Measurements from ENCODE around the gene SBSN.

GRCh38 chr19:35509018-35509652 lies 19.0 kb downstream of the SBSN start:
- no peak for TF ChIP-seq LEF1 (IDR thresholded peaks at IDR 0.05; ENCODE audit: borderline replicate concordance)
- TF ChIP-seq ARNT (IDR thresholded peaks at IDR 0.05), result no peak
- TF ChIP-seq FOXK2 (IDR thresholded peaks at IDR 0.05), result no peak
- no peak for TF ChIP-seq SP1 (IDR thresholded peaks at IDR 0.05)
- no peak for TF ChIP-seq FOXA1 (IDR thresholded peaks at IDR 0.05)

Data from HEK293T (cell line).